Panc1 (cell line): ENCODE measurements around the gene C1QTNF3. TPM values are rescaled to one million over a fixed set of nuclear protein-coding genes. Genes with fewer than 3 reads are reported as not detected.

Experiments used
- ATAC-seq: fragments of 200-7000 bp; cut with Tn5 transposase; 2 replicates; pipeline ENCODE4 v1.9.1; 2020; ENCODE audit warnings: mild to moderate bottlenecking, moderate library complexity
- BruUV-seq: library from RNA; stranded (reverse); fragments of 400-500 nt; replicated peaks from 2 replicates; lab custom pipeline; 2021; lab: Mats Ljungman, UMichigan
- CTCF ChIA-PET: fragments of 300-600 bp; sonication (Branson Sonifier 250); formaldehyde crosslinking; loops from one replicate; lab custom pipeline; 2022; ENCODE audit warnings: antibody characterized with exemption; lab: Charles Lee
- POLR2A ChIA-PET: fragments of 300-600 bp; sonication (Branson Sonifier 250); formaldehyde crosslinking; loops from one replicate; lab custom pipeline; 2022; ENCODE audit warnings: antibody characterized with exemption; lab: Charles Lee
- DNase-seq: peaks from one replicate; pipeline ENCODE4 v3.0.0-alpha.2; 2010; ENCODE audit warnings: low read depth, low spot score
- H3K27ac ChIP-seq: 2 replicates; pipeline ENCODE4 v1.5.1; 2011; ENCODE audit warnings: mild to moderate bottlenecking, low read length, inconsistent platforms
- H3K27me3 ChIP-seq: fragments of 200-500 bp; sonication (Bioruptor generic); 2 replicates; pipeline ENCODE4 v1.6.0; 2014; ENCODE audit warnings: low read length, inconsistent platforms; ENCODE audit not compliant: control insufficient read depth, insufficient read depth
- H3K36me3 ChIP-seq: fragments of 200-500 bp; sonication (Bioruptor generic); 2 replicates; pipeline ENCODE4 v1.5.1; 2014; ENCODE audit warnings: inconsistent platforms, mild to moderate bottlenecking, low read length, moderate library complexity; ENCODE audit not compliant: control insufficient read depth, insufficient read depth
- H3K4me1 ChIP-seq: 2 replicates; pipeline ENCODE4 v1.5.1; 2011; ENCODE audit warnings: inconsistent platforms, mild to moderate bottlenecking, low read length, moderate library complexity; ENCODE audit not compliant: control insufficient read depth, insufficient read depth
- H3K4me3 ChIP-seq, 2 experiments: 2 replicates each; pipeline ENCODE4 v1.5.1; 2011 to 2012; ENCODE audit warnings: low read depth in 2 of 2, low read length in 2 of 2, mild to moderate bottlenecking in 2 of 2, inconsistent platforms in 1 of 2, moderate library complexity in 1 of 2
- H3K9me3 ChIP-seq: fragments of 200-500 bp; sonication (Bioruptor generic); 2 replicates; pipeline ENCODE4 v1.5.1; 2014; ENCODE audit warnings: low read depth, mild to moderate bottlenecking, inconsistent platforms, low read length, moderate library complexity; ENCODE audit not compliant: control insufficient read depth, insufficient read depth
- POLR2AphosphoS5 ChIP-seq: IDR thresholded peaks from 2 replicates; pipeline ENCODE4 v1.6.1; 2012; ENCODE audit warnings: mild to moderate bottlenecking, low read depth, low read length, moderate library complexity
- SIN3A ChIP-seq: IDR thresholded peaks from 2 replicates; pipeline ENCODE4 v1.6.1; 2012; ENCODE audit warnings: low read depth, mild to moderate bottlenecking, low read length, moderate library complexity, borderline replicate concordance; ENCODE audit not compliant: insufficient read depth
- TCF7L2 ChIP-seq: IDR thresholded peaks from 2 replicates; pipeline ENCODE4 v1.6.1; 2011; ENCODE audit warnings: mild to moderate bottlenecking, low read depth, low read length, inconsistent platforms
- in situ Hi-C: cut with HindIII; loops from 2 replicates; pipeline ENCODE4 v1.10.0; 2016; ENCODE audit warnings: low sequenced_read_pairs, low pct_unique_long_range_greater_than_20kb
- intact Hi-C: fragments of 100-400 bp; cut with micrococcal nuclease; formaldehyde crosslinking; loops from one replicate; pipeline ENCODE4 v1.10.0; 2022; ENCODE audit not compliant: unreplicated experiment
- total RNA-seq: library from RNA; stranded (reverse); gene quantifications from one replicate; pipeline ENCODE4 v1.2.1, GENCODE V29; 2021; ENCODE audit not compliant: unreplicated experiment
- TF ChIP-seq, protein P1 (sequence below), 2 experiments: IDR thresholded peaks; 2 replicates each; pipeline ENCODE4 v1.6.1; 2011 to 2012; ENCODE audit warnings: low read depth in 2 of 2, control low read depth in 1 of 2, low read length in 1 of 2, mild to moderate bottlenecking in 1 of 2, moderate library complexity in 1 of 2; ENCODE audit not compliant: insufficient read depth in 1 of 2
- TF ChIP-seq, protein P2 (sequence below): fragments of 450-650 bp; IDR thresholded peaks from 2 replicates; pipeline ENCODE4 v1.5.1; 2017; ENCODE audit warnings: mild to moderate bottlenecking

C1QTNF3 gene
- total RNA-seq, 1 experiment from 2014 or later = 2.1 TPM

DNA sequence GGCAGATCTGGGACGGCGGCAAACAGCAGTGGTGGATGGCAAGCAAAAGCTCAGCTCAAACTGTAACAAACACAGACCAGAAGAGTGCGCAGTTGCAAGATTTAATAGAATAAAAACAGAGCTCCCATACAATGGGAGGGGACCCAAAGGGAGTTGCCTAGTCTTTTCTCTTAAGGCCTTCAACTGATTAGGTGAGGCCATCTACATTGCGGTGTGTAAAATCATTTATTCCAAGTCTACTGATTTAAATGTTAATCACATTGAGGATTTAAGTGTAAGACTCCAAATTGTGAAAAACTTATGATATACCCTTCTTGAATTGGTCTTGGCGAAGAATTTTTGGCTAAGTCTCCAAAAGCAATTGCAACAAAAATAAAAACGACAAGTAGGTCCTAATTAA is 21.6 kb upstream of the C1QTNF3 start:
- intact Hi-C loops = no loop called here
- POLR2A ChIA-PET = no interaction called here
- CTCF ChIA-PET = no interaction called here
- no peak overlapping the region for H3K4me3 ChIP-seq
- H3K4me1 ChIP-seq = no peaks in the 10 kb centered on the region
- BruUV-seq = no TSS peak
- ATAC-seq (no peak), DNase-seq (no peak)
- no peaks in the 10 kb centered on the region for H3K36me3 ChIP-seq
- in situ Hi-C loops = no loop called here
- TF ChIP-seq, protein P1, sequence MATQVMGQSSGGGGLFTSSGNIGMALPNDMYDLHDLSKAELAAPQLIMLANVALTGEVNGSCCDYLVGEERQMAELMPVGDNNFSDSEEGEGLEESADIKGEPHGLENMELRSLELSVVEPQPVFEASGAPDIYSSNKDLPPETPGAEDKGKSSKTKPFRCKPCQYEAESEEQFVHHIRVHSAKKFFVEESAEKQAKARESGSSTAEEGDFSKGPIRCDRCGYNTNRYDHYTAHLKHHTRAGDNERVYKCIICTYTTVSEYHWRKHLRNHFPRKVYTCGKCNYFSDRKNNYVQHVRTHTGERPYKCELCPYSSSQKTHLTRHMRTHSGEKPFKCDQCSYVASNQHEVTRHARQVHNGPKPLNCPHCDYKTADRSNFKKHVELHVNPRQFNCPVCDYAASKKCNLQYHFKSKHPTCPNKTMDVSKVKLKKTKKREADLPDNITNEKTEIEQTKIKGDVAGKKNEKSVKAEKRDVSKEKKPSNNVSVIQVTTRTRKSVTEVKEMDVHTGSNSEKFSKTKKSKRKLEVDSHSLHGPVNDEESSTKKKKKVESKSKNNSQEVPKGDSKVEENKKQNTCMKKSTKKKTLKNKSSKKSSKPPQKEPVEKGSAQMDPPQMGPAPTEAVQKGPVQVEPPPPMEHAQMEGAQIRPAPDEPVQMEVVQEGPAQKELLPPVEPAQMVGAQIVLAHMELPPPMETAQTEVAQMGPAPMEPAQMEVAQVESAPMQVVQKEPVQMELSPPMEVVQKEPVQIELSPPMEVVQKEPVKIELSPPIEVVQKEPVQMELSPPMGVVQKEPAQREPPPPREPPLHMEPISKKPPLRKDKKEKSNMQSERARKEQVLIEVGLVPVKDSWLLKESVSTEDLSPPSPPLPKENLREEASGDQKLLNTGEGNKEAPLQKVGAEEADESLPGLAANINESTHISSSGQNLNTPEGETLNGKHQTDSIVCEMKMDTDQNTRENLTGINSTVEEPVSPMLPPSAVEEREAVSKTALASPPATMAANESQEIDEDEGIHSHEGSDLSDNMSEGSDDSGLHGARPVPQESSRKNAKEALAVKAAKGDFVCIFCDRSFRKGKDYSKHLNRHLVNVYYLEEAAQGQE (IDR thresholded peaks at IDR 0.05; ENCODE audit: insufficient read depth in 1 of 2, low read depth in 2 of 2, low read length in 1 of 2) = no peak
- no peak for TF ChIP-seq SIN3A
- TF ChIP-seq, protein P2, sequence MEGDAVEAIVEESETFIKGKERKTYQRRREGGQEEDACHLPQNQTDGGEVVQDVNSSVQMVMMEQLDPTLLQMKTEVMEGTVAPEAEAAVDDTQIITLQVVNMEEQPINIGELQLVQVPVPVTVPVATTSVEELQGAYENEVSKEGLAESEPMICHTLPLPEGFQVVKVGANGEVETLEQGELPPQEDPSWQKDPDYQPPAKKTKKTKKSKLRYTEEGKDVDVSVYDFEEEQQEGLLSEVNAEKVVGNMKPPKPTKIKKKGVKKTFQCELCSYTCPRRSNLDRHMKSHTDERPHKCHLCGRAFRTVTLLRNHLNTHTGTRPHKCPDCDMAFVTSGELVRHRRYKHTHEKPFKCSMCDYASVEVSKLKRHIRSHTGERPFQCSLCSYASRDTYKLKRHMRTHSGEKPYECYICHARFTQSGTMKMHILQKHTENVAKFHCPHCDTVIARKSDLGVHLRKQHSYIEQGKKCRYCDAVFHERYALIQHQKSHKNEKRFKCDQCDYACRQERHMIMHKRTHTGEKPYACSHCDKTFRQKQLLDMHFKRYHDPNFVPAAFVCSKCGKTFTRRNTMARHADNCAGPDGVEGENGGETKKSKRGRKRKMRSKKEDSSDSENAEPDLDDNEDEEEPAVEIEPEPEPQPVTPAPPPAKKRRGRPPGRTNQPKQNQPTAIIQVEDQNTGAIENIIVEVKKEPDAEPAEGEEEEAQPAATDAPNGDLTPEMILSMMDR = no peak
- H3K9me3 ChIP-seq = no peaks in the 10 kb centered on the region
- no peaks in the 10 kb centered on the region for H3K27me3 ChIP-seq
- H3K27ac ChIP-seq = no peak overlapping the region

DNA sequence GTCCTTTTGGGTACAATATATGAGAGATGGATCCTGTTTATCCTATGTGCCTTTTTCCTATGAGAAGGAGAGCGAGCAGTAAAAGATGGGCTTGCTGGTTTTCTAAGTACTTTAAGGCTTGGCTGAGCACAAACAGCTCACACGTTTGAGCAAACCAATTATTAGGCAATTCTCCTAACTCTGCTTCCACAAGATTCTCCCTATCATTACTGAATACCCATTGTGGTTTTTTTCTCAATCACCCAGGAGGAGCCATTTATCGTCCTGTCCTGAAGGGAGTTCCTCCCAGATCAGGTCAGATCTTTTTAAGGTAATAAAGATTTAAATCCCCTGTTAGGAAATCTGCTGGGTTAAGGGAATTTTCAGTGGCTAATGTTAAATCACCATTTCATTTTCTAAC is 19.4 kb upstream of the C1QTNF3 start:
- ChIA-PET CTCF (no interaction called here), POLR2A (no interaction called here)
- no peaks in the 10 kb centered on the region for H3K9me3 ChIP-seq
- DNase-seq (no peak), ATAC-seq (no peak)
- no peaks in the 10 kb centered on the region for H3K36me3 ChIP-seq
- H3K27ac ChIP-seq = no peak overlapping the region
- H3K4me1 ChIP-seq = no peaks in the 10 kb centered on the region
- TF ChIP-seq TCF7L2 (no peak), SIN3A (no peak), POLR2AphosphoS5 (no peak)
- TF ChIP-seq, protein P1 (IDR thresholded peaks at IDR 0.05; ENCODE audit: insufficient read depth in 1 of 2, low read depth in 2 of 2, low read length in 1 of 2) = no peak
- TF ChIP-seq, protein P2 = no peak
- intact Hi-C loops = no loop called here
- no peak overlapping the region for H3K4me3 ChIP-seq
- no TSS peak for BruUV-seq
- in situ Hi-C loops = no loop called here
- no peaks in the 10 kb centered on the region for H3K27me3 ChIP-seq
